GM12874 (cell line): Measurements from ENCODE around the gene KRT4.

Experiments used
- CTCF ChIP-seq: IDR thresholded peaks from 2 replicates; pipeline ENCODE4 v1.5.1; 2011; ENCODE audit warnings: low read depth, mild to moderate bottlenecking, control low read depth, low read length, moderate library complexity; ENCODE audit not compliant: insufficient read depth

KRT4 gene

DNA sequence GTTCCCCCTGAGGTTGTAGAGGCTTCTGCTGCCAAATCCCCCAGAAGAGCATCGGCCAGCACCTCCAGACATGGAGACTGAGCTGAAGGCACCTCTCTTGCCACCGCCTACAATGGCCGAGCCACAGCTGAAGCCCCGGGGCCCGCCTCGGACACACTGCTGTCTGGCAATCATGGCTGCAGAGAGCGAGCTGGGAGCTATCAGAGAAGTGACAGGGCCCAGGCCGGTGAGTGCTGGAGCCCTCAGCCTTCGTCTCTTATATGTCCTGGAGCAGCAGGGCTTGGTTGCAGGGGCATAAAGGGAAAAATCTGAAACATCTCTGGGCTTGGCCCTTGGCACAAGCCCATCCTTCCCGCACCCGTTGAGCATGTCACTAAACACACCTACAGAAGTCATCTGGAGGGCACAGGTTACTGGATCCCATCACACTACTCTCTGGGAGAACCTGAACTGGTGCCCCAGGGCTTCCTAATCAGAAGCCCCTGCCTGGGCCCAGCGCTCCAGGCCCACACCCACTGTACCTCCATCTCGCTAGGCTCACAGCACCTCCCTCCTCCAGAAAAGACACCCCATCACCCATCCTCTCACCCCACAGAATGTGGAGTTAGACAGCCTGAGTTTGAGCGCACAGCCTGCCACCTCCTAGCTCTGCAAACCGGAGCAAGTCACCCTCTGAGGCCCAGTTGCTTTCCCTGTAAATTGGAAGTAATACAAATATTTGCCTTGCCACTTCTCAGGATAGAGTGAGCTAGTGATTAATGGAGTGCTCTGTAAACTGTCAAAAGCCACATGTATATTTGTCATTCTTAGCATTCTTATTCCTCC, at the start of gene KRT4:
KRT4 (minus strand) TSS at position 232 of the 825 bp plus-strand sequence; CDS start at position 174, 58 bp downstream.
- no peak for TF ChIP-seq CTCF

DNA sequence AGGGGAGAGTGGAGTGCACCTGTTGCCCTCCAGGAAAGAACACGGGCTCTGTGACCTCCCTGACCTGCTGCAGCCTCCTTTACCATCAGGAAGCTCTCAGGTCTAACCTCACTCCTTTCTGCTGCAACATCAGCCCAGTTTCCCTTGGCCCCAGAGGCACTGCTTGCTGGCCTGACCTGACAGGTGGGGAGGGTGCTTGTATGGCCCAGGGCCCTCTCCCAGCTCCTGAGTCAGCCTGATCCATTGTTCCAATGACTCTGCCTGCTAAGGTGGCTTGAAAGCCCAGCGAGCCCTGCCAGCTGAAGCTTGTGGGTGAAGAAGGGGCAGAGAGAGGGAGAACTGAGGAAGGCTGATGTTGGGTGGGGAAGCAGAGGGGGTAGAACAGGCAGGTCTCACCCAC, 48.1 kb upstream of the KRT4 start:
- TF ChIP-seq CTCF = no peak

DNA sequence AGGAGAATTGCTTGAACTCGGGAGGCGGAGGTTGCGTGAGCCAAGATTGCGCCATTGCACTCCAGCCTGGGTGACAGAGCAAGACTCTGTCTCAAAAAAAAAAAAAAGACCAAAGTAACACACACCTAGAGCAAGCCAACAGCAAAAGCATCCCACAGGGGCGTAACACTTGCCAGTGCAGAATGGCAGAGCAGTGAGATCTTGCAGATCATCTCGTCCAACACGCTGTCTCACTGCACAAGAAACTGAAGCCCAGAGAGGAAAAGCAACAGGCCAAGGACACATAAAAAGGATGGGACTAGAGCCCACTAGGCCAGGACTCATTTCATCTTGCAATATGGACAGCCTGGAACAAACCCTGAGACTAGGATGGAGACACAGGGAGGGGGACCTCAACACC, 47.6 kb upstream of the KRT4 start:
- TF ChIP-seq CTCF = no peak

GRCh38 chr12:52860102-52860823, 46.3 kb upstream of the KRT4 start:
- no peak for TF ChIP-seq CTCF

GRCh38 chr12:52857500-52857899, 43.6 kb upstream of the KRT4 start:
- TF ChIP-seq CTCF = no peak

- TF ChIP-seq CTCF = no peak
Measured at GRCh38 chr12:52856787-52857186, 42.9 kb upstream of the KRT4 start.

GRCh38 chr12:52851787-52852186, 37.9 kb upstream of the KRT4 start:
- TF ChIP-seq CTCF = no peak
